Natural killer cell (primary cell): Measurements from ENCODE around the gene S100A2. TPM values are rescaled to one million over a fixed set of nuclear protein-coding genes. Genes with fewer than 3 reads are reported as not detected.

Experiments
- ATAC-seq, 3 donors: fragments of 150-1000 bp in 2 of 3; fragments of 200-7000 bp in 1 of 3; cut with Tn5 transposase; 1 replicate in 1 of 3; 2 replicates in 2 of 3; pipeline ENCODE4 v1.10.0; 2021; ENCODE audit warnings: mild to moderate bottlenecking in 2 of 3, moderate library complexity in 2 of 3
- DNase-seq, 2 donors: peaks; one replicate each; pipeline versions ENCODE4 v3.0.0 to v3.0.0-alpha.2; 2013 to 2021; ENCODE audit warnings: mixed read lengths in 1 of 2
- H3K27ac ChIP-seq: one replicate; pipeline ENCODE4 v1.5.1; 2013; ENCODE audit warnings: mild to moderate bottlenecking, low read length
- H3K27me3 ChIP-seq: one replicate; pipeline ENCODE4 v1.6.1; 2013; ENCODE audit warnings: low read length; ENCODE audit not compliant: control insufficient read depth, insufficient read depth
- H3K36me3 ChIP-seq: one replicate; pipeline ENCODE4 v1.6.1; 2013; ENCODE audit warnings: low read length; ENCODE audit not compliant: control insufficient read depth, insufficient read depth
- H3K4me1 ChIP-seq: one replicate; pipeline ENCODE4 v1.6.1; 2013; ENCODE audit warnings: low read length; ENCODE audit not compliant: control insufficient read depth, insufficient read depth
- H3K4me3 ChIP-seq: one replicate; pipeline ENCODE4 v1.5.1; 2013; ENCODE audit warnings: low read length
- H3K9me3 ChIP-seq: one replicate; pipeline ENCODE4 v1.6.1; 2013; ENCODE audit warnings: low read length; ENCODE audit not compliant: control insufficient read depth, insufficient read depth
- H3K27ac Mint-ChIP-seq, 2 donors: one replicate each; pipeline ENCODE4 v1.8.0; 2022; ENCODE audit warnings: mild to moderate bottlenecking in 2 of 2, mixed read lengths in 2 of 2, moderate library complexity in 1 of 2
- H3K27me3 Mint-ChIP-seq, 2 donors: one replicate each; pipeline ENCODE4 v1.8.0; 2022; ENCODE audit warnings: low read depth in 2 of 2, mixed read lengths in 2 of 2
- H3K36me3 Mint-ChIP-seq: one replicate; pipeline ENCODE4 v1.8.0; 2022; ENCODE audit warnings: mixed read lengths
- H3K4me1 Mint-ChIP-seq, 2 donors: one replicate each; pipeline ENCODE4 v1.8.0; 2022; ENCODE audit warnings: mixed read lengths in 2 of 2
- H3K4me3 Mint-ChIP-seq: one replicate; pipeline ENCODE4 v1.8.0; 2022; ENCODE audit warnings: mild to moderate bottlenecking, moderate library complexity, mixed read lengths
- H3K9me3 Mint-ChIP-seq, 2 donors: one replicate each; pipeline ENCODE4 v1.8.0; 2022; ENCODE audit warnings: mixed read lengths in 2 of 2
- WGBS: methylation state at CpG from one replicate; pipeline ENCODE4 v1.1.7; 2013; ENCODE audit warnings: missing lambda C conversion rate; ENCODE audit not compliant: insufficient coverage; 5-methylcytosine and 5-hydroxymethylcytosine counted together
- intact Hi-C: fragments of 100-400 bp; cut with micrococcal nuclease; formaldehyde crosslinking; loops from one replicate; pipeline ENCODE4 v1.14.2; 2022
- total RNA-seq, 4 donors: library from RNA; stranded (reverse); fragments of 120-200 nt in 1 of 4; gene quantifications; one replicate each; pipeline versions ENCODE4 v1.2.3 to v1.2.4, GENCODE V29; 2013 to 2022
- TF ChIP-seq, protein P1 (sequence below): fragments of 200-600 bp; IDR thresholded peaks from one replicate; pipeline ENCODE4 v1.8.0; 2022; ENCODE audit warnings: antibody characterized with exemption

The S100A2 gene
- total RNA-seq, 3 donors from 2014 or later (not counting 1 experiment from before 2014, with no cell fraction given): not detected

GRCh38 chr1:153537376-153537730 is 28.3 kb downstream of the S100A2 start:
- Mint-ChIP-seq H3K4me3 (no peak overlapping the region), H3K4me1 (peaks cover 68 to 84% of the 10 kb centered on the region in 2 donors), H3K27ac (peak overlapping the region; percentile 14 to 90), H3K36me3 (no peaks in the 10 kb centered on the region), H3K9me3 (no peaks in the 10 kb centered on the region), H3K27me3 (no peaks in the 10 kb centered on the region)
- TF ChIP-seq, protein P1, sequence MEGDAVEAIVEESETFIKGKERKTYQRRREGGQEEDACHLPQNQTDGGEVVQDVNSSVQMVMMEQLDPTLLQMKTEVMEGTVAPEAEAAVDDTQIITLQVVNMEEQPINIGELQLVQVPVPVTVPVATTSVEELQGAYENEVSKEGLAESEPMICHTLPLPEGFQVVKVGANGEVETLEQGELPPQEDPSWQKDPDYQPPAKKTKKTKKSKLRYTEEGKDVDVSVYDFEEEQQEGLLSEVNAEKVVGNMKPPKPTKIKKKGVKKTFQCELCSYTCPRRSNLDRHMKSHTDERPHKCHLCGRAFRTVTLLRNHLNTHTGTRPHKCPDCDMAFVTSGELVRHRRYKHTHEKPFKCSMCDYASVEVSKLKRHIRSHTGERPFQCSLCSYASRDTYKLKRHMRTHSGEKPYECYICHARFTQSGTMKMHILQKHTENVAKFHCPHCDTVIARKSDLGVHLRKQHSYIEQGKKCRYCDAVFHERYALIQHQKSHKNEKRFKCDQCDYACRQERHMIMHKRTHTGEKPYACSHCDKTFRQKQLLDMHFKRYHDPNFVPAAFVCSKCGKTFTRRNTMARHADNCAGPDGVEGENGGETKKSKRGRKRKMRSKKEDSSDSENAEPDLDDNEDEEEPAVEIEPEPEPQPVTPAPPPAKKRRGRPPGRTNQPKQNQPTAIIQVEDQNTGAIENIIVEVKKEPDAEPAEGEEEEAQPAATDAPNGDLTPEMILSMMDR: no peak
- peaks cover 10% of the 10 kb centered on the region for H3K36me3 ChIP-seq
- H3K4me1 ChIP-seq: peaks cover 78% of the 10 kb centered on the region
- no peaks in the 10 kb centered on the region for H3K9me3 ChIP-seq
- no peaks in the 10 kb centered on the region for H3K27me3 ChIP-seq
- WGBS: 96% methylated on average over 6 of the region's 6 CpGs
- DNase-seq: no peak
- H3K27ac ChIP-seq: no peak overlapping the region
- no peak for ATAC-seq
- intact Hi-C loops: loop anchor here (2.0 kb wide), 1 partner anchor 97 kb away; the partner anchor contains the start of gene CHTOP
- no peak overlapping the region for H3K4me3 ChIP-seq

DNA sequence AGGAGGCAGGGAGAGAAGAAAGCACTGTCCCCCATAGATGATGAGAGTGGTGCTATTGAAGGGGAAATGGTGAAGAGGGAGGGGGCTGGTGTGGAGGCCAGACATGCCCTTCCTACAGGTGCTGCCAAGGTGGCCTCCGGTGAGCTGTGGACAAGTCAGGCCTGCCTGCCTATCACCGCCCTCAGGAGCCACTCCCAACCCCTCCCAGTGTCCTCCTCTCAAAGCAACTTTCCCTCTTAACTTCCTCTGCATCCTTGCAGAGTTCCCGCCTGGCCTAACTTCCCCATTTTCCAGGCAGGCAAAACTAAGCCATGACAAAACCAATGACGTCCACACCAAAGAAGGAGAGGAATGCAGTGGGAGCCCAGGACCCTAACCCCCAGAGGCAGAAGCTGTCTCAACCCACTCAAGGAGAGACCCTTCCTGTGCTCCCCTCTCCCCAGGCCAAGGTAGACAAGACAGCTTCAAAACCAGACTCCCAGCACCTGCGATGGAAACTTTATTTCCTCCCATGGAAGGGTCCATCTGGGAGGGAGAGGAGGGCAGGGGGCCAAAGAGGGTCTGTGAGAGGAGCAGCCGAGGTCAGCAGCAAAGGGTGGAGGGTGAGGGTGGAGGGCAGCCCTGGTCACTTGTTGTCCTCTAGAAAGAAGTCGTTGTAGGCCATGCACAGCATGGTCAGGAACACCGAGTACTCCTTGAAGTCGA is 28.8 kb downstream of the S100A2 start:
- intact Hi-C loops: loop anchor here (1.0 to 2.0 kb wide), 2 partner anchors 8 to 98 kb away; partner anchors contain the start of genes CHTOP and S100A4
- Histone ChIP-seq H3K4me1 (peaks cover 78% of the 10 kb centered on the region), H3K27me3 (no peaks in the 10 kb centered on the region), H3K36me3 (peaks cover 8% of the 10 kb centered on the region), H3K4me3 (peak overlapping the region; percentile 90), H3K27ac (peak overlapping the region; percentile 96), H3K9me3 (no peaks in the 10 kb centered on the region)
- H3K27ac Mint-ChIP-seq: peak overlapping the region; percentile 90 to 94
- H3K27me3 Mint-ChIP-seq: no peaks in the 10 kb centered on the region
- H3K4me1 Mint-ChIP-seq: peaks cover 72 to 84% of the 10 kb centered on the region in 2 donors
- no peak for DNase-seq
- peak overlapping the region; percentile 93 for H3K4me3 Mint-ChIP-seq
- TF ChIP-seq, protein P1: no peak
- ATAC-seq: no peak
- 87% methylated on average over 9 of the region's 9 CpGs for whole genome bisulfite sequencing
- H3K9me3 Mint-ChIP-seq: no peaks in the 10 kb centered on the region
- no peaks in the 10 kb centered on the region for H3K36me3 Mint-ChIP-seq

DNA sequence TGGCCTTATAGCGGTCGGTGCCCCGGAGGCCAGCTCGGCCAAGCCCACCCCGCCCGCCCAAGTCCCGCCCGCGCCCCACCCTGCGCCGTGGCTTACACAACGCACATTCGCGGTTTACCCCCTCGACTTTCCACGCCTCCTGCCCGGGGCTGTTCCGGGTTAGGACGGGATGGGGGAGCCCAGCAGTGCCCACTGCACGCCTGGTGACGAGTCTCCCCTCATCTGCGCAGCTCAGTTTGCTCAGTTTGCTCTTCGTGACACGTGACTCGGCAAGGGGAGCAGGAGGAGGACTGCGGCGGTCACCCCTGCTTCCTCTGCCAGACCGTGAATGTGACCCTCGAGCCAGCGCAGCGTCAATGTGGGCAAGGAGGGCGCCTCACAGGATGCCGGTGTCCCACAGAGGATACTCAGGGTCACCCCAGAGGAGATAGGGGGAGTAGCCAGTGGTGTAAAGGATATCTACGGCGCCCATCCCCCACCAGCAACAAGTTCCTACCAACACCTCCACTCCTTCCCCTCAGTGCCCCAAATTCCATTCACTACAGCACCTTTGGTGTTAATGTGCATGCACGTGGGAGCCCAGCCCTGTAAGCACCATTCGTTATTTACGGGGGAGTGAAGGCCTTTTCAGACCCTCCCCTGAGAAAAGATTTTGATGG is 29.5 kb downstream of the S100A2 start:
- no peaks in the 10 kb centered on the region for H3K9me3 ChIP-seq
- TF ChIP-seq, protein P1: no peak
- Mint-ChIP-seq H3K4me1 (peaks cover 69 to 81% of the 10 kb centered on the region in 2 donors), H3K9me3 (no peaks in the 10 kb centered on the region), H3K4me3 (peak overlapping the region; percentile 93), H3K36me3 (no peaks in the 10 kb centered on the region), H3K27ac (peak overlapping the region; percentile 90 to 94), H3K27me3 (no peaks in the 10 kb centered on the region)
- WGBS: under 1% methylated on average over 37 of the region's 38 CpGs
- intact Hi-C loops: loop anchor here (1.0 to 2.0 kb wide), 2 partner anchors 9 to 99 kb away; partner anchors contain the start of genes CHTOP and S100A4
- peaks cover 76% of the 10 kb centered on the region for H3K4me1 ChIP-seq
- peak; percentile 84 to 93 for DNase-seq
- peak overlapping the region; percentile 96 for H3K27ac ChIP-seq
- H3K36me3 ChIP-seq: peaks cover 8% of the 10 kb centered on the region
- ATAC-seq: peak; percentile 77 to 93 (median 86)
- no peaks in the 10 kb centered on the region for H3K27me3 ChIP-seq
- H3K4me3 ChIP-seq: peak overlapping the region; percentile 90
